B cell (primary cell): ENCODE results near the gene NFKBIB. TPM values are rescaled to one million over a fixed set of nuclear protein-coding genes. Genes with fewer than 3 reads are reported as not detected.

Experiments used
- ATAC-seq: fragments of 200-7000 bp; cut with Tn5 transposase; one replicate; pipeline ENCODE4 v1.10.0; 2021; ENCODE audit warnings: low read depth, mild to moderate bottlenecking, moderate number of reproducible peaks, moderate library complexity
- CTCF ChIA-PET: fragments of 350-600 bp; sonication (Branson Sonifier 250); formaldehyde crosslinking; loops from one replicate; lab custom pipeline; 2021; ENCODE audit warnings: antibody characterized with exemption, inconsistent platforms; lab: Charles Lee
- POLR2A ChIA-PET: fragments of 350-600 bp; sonication (Branson Sonifier 250); formaldehyde crosslinking; loops from one replicate; lab custom pipeline; 2021; ENCODE audit warnings: antibody characterized with exemption; lab: Charles Lee
- DNase-seq: peaks from one replicate; pipeline ENCODE4 v3.0.0; 2013
- H2AFZ ChIP-seq: 2 replicates; pipeline ENCODE4 v1.6.1; 2012; ENCODE audit warnings: mild to moderate bottlenecking, low read depth, low read length; ENCODE audit not compliant: insufficient read depth, poor library complexity, severe bottlenecking
- H3K27ac ChIP-seq, 2 donors: 1 replicate in 1 of 2; 2 replicates in 1 of 2; pipeline ENCODE4 v1.5.1; 2012 to 2013; ENCODE audit warnings: low read length in 2 of 2, mild to moderate bottlenecking in 2 of 2, moderate library complexity in 1 of 2
- H3K27me3 ChIP-seq, 4 experiments: fragments of 200-600 bp in 1 of 4; sonication (generic) in 1 of 4; replicated peaks in 1 of 4; 1 replicate in 2 of 4; 2 replicates in 2 of 4; pipeline versions ENCODE4 v1.6.1 to v1.7.0; 2013 to 2016; ENCODE audit warnings: low read length in 3 of 4, mild to moderate bottlenecking in 2 of 4, mixed read lengths in 1 of 4, moderate library complexity in 1 of 4; ENCODE audit not compliant: insufficient read depth in 4 of 4, control insufficient read depth in 3 of 4; ENCODE audit errors: control extremely low read depth in 1 of 4
- H3K36me3 ChIP-seq, 2 experiments: replicated peaks in 1 of 2; 1 replicate in 1 of 2; 2 replicates in 1 of 2; pipeline versions ENCODE4 v1.6.1 to v1.7.1; 2013; ENCODE audit warnings: low read length in 1 of 2; ENCODE audit not compliant: insufficient read depth in 2 of 2, control insufficient read depth in 1 of 2; ENCODE audit errors: control extremely low read depth in 1 of 2, extremely low read depth in 1 of 2
- H3K4me1 ChIP-seq, 2 donors: fragments of 200-600 bp in 1 of 2; sonication (generic) in 1 of 2; 1 replicate in 1 of 2; 2 replicates in 1 of 2; pipeline versions ENCODE4 v1.5.1 to v1.6.1; 2013 to 2017; ENCODE audit warnings: low read length in 2 of 2; ENCODE audit not compliant: control insufficient read depth in 2 of 2, insufficient read depth in 2 of 2
- H3K4me2 ChIP-seq: replicated peaks from 2 replicates; pipeline ENCODE3; 2012; ENCODE audit warnings: mild to moderate bottlenecking, low read depth, low read length; ENCODE audit not compliant: poor library complexity, severe bottlenecking
- H3K4me3 ChIP-seq, 5 experiments: fragments of 200-600 bp in 1 of 5; sonication (generic) in 1 of 5; 1 replicate in 3 of 5; 2 replicates in 2 of 5; pipeline versions ENCODE4 v1.5.1 to v1.7.0; 2011 to 2016; ENCODE audit warnings: low read length in 4 of 5, mild to moderate bottlenecking in 4 of 5, low read depth in 2 of 5, control low read depth in 1 of 5, moderate library complexity in 1 of 5; ENCODE audit not compliant: insufficient read depth in 1 of 5; ENCODE audit errors: control extremely low read depth in 1 of 5, extremely low read depth in 1 of 5
- H3K79me2 ChIP-seq: fragments of 200-600 bp; sonication (generic); one replicate; pipeline ENCODE4 v1.6.0; 2016; ENCODE audit warnings: low read length; ENCODE audit not compliant: control insufficient read depth, insufficient read depth
- H3K9ac ChIP-seq: fragments of 200-600 bp; sonication (generic); 2 replicates; pipeline ENCODE4 v1.6.1; 2017; ENCODE audit warnings: mild to moderate bottlenecking, low read length, moderate library complexity
- H3K9me3 ChIP-seq, 3 donors: one replicate each; pipeline versions ENCODE4 v1.6.1 to v1.7.1; 2013; ENCODE audit warnings: low read length in 2 of 3; ENCODE audit not compliant: control insufficient read depth in 2 of 3, insufficient read depth in 1 of 3; ENCODE audit errors: control extremely low read depth in 1 of 3
- H4K20me1 ChIP-seq: 2 replicates; pipeline ENCODE4 v1.6.0; 2012; ENCODE audit warnings: mild to moderate bottlenecking, low read length; ENCODE audit not compliant: insufficient read depth, control insufficient read depth, poor library complexity, severe bottlenecking
- H3K27ac Mint-ChIP-seq: one replicate; pipeline ENCODE4 v1.8.0; 2021; ENCODE audit warnings: mixed read lengths
- H3K27me3 Mint-ChIP-seq: one replicate; pipeline ENCODE4 v1.8.0; 2021; ENCODE audit warnings: mixed read lengths
- H3K4me1 Mint-ChIP-seq: one replicate; pipeline ENCODE4 v1.8.0; 2021; ENCODE audit warnings: mixed read lengths
- H3K4me3 Mint-ChIP-seq: one replicate; pipeline ENCODE4 v1.8.0; 2021; ENCODE audit warnings: mixed read lengths
- H3K9me3 Mint-ChIP-seq: one replicate; pipeline ENCODE4 v1.8.0; 2022; ENCODE audit warnings: mixed read lengths; ENCODE audit not compliant: insufficient read depth
- EZH2 ChIP-seq: IDR thresholded peaks from 2 replicates; pipeline ENCODE4 v1.6.1; 2012; ENCODE audit warnings: borderline replicate concordance, low read depth, mild to moderate bottlenecking, moderate library complexity, low read length; ENCODE audit not compliant: insufficient read depth, poor library complexity, severe bottlenecking
- WGBS: methylation state at CpG from one replicate; pipeline ENCODE4 v1.1.5; 2013; ENCODE audit warnings: missing lambda C conversion rate; ENCODE audit not compliant: insufficient coverage; 5-methylcytosine and 5-hydroxymethylcytosine counted together
- intact Hi-C: fragments of 100-400 bp; cut with micrococcal nuclease; formaldehyde crosslinking; loops from one replicate; pipeline ENCODE4 v1.10.0; 2022
- polyA plus RNA-seq: library from polyadenylated mRNA; depleted of rRNA; stranded (reverse); fragments of >200 nt; gene quantifications from 2 replicates; pipeline ENCODE4 v1.2.3, GENCODE V29; 2012
- total RNA-seq, 2 donors: library from RNA; stranded (reverse); fragments of 120-200 nt in 1 of 2; gene quantifications; 1 replicate in 1 of 2; 2 replicates in 1 of 2; pipeline versions ENCODE4 v1.2.3 to v1.2.4, GENCODE V29; 2013 to 2022
- TF ChIP-seq, protein P1 (sequence below): fragments of 200-600 bp; IDR thresholded peaks from one replicate; pipeline ENCODE4 v1.8.0; 2022; ENCODE audit warnings: antibody characterized with exemption, mild to moderate bottlenecking

Gene NFKBIB
- total and polyA plus RNA-seq, 2 donors (not counting 1 experiment from before 2014, with no cell fraction given): 30.3 to 54.4 TPM

DNA sequence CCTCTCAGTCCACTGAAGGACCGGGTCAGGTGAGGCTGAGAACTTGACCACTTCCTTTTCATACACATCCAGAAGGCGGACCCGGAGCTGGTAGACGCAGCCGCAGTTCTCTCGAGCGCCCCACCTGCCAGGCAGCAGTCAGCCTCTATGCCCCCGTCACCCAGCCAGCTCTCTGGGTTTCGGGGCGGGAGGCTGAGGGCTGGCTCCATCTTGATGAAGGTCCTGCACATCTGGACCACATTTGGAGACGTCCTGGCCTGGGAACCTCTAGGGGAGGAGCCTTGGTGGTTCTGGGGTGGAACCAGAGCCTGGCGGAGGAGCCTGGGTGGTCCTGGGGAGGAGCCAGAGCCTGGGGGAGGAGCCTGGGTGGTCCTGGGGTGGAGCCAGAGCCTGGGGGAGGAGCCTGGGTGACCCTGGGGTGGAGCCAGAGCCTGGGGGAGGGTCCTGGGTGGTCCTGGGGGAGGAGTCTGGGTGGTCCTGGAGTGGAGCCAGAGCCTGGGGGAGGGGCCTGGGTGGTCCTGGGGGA is 45.3 kb downstream of the NFKBIB start:
- Mint-ChIP-seq H3K9me3 (no peaks in the 10 kb centered on the region), H3K27me3 (peaks cover 22% of the 10 kb centered on the region), H3K4me1 (peaks cover 5% of the 10 kb centered on the region), H3K27ac (no peak overlapping the region), H3K4me3 (no peak overlapping the region)
- intact Hi-C loops: no loop called here
- peaks cover 0 to 17% (median 0%) of the 10 kb centered on the region in 3 donors for H3K9me3 ChIP-seq
- WGBS: 96% methylated on average over 11 of the region's 12 CpGs
- H3K36me3 ChIP-seq: no peaks in the 10 kb centered on the region
- POLR2A ChIA-PET: no interaction called here
- H3K4me1 ChIP-seq: peaks cover 5 to 7% of the 10 kb centered on the region in 2 donors
- TF ChIP-seq, protein P1, sequence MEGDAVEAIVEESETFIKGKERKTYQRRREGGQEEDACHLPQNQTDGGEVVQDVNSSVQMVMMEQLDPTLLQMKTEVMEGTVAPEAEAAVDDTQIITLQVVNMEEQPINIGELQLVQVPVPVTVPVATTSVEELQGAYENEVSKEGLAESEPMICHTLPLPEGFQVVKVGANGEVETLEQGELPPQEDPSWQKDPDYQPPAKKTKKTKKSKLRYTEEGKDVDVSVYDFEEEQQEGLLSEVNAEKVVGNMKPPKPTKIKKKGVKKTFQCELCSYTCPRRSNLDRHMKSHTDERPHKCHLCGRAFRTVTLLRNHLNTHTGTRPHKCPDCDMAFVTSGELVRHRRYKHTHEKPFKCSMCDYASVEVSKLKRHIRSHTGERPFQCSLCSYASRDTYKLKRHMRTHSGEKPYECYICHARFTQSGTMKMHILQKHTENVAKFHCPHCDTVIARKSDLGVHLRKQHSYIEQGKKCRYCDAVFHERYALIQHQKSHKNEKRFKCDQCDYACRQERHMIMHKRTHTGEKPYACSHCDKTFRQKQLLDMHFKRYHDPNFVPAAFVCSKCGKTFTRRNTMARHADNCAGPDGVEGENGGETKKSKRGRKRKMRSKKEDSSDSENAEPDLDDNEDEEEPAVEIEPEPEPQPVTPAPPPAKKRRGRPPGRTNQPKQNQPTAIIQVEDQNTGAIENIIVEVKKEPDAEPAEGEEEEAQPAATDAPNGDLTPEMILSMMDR: no peak
- no peak for TF ChIP-seq EZH2
- no peak overlapping the region for H3K4me2 ChIP-seq
- no peak overlapping the region for H3K27ac ChIP-seq
- no peak overlapping the region for H2AFZ ChIP-seq
- CTCF ChIA-PET: interaction anchor here (0.9 to 1.1 kb wide), 2 partner anchors 11 to 12 kb away, joined by 3 read pairs; no protein-coding TSS in a partner anchor
- H3K27me3 ChIP-seq: peaks cover 0 to 12% (median 0%) of the 10 kb centered on the region in 4 experiments
- ATAC-seq (no peak), DNase-seq (no peak)
- H3K9ac ChIP-seq: no peak overlapping the region
- H4K20me1 ChIP-seq: no peaks in the 10 kb centered on the region
- no peaks in the 10 kb centered on the region for H3K79me2 ChIP-seq
- H3K4me3 ChIP-seq: no peak overlapping the region

DNA sequence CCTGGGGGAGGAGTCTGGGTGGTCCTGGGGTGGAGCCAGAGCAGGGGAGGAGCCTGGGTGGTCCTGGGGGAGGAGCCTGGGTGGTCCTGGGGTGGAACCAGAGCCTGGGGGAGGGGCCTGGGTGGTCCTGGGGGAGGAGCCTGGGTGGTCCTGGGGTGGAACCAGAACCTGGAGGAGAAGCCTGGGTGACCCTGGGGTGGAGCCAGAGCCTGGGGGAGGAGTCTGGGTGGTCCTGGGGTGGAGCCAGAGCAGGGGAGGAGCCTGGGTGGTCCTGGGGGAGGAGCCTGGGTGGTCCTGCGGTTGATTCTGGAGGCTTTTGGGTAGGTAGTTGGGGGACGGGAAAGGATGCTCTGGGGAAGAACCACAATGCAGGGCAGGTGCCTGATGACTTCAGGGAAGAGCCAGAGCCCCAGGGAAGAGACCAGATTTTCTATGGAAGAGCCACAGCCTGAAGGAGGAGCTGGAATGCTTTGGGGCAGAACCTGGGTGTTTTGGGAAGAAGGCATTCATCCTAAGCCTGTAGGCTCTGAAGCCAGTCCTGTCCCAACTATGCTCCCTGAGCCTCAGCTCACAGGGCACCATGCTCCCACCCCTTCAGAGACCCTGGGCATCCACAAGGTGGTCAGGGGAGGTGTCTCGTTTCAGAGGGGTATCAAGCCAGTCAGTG is 45.9 kb downstream of the NFKBIB start:
- TF ChIP-seq, protein P1: no peak
- TF ChIP-seq EZH2: no peak
- Histone ChIP-seq H3K4me2 (no peak overlapping the region), H2AFZ (no peak overlapping the region), H3K4me1 (peaks cover 10 to 12% of the 10 kb centered on the region in 2 donors), H3K27ac (no peak overlapping the region), H3K79me2 (no peaks in the 10 kb centered on the region), H3K9me3 (peaks cover 0 to 17% (median 0%) of the 10 kb centered on the region in 3 donors), H4K20me1 (no peaks in the 10 kb centered on the region), H3K27me3 (peaks cover 0 to 16% (median 2%) of the 10 kb centered on the region in 4 experiments), H3K4me3 (no peak overlapping the region), H3K9ac (no peak overlapping the region), H3K36me3 (no peaks in the 10 kb centered on the region)
- ATAC-seq (no peak), DNase-seq (no peak)
- Mint-ChIP-seq H3K9me3 (no peaks in the 10 kb centered on the region), H3K4me1 (peaks cover 8% of the 10 kb centered on the region), H3K4me3 (no peak overlapping the region), H3K27ac (no peak overlapping the region), H3K27me3 (peaks cover 26% of the 10 kb centered on the region)
- POLR2A ChIA-PET: no interaction called here
- CTCF ChIA-PET: interaction anchor here (0.9 kb wide), 1 partner anchor 12 kb away, joined by 3 read pairs; no protein-coding TSS in a partner anchor
- intact Hi-C loops: no loop called here
- 44% methylated on average over 2 of the region's 3 CpGs for WGBS
